GM23338 (cell line): ENCODE data around the gene TMEM154.

Experiments used
- CREB1 ChIP-seq: fragments of 250-450 bp; sonication (Bioruptor Pico); IDR thresholded peaks from 2 replicates; pipeline ENCODE4 v1.5.0; 2020; ENCODE audit warnings: low read depth, mild to moderate bottlenecking, moderate library complexity
- CTCF ChIP-seq, 2 experiments: fragments of 200-600 bp in 1 of 2; sonication (generic) in 1 of 2; conservative IDR thresholded peaks; 2 replicates each; pipeline versions ENCODE4 v1.5.1 to v1.6.1; 2016 to 2017; ENCODE audit warnings: antibody characterized with exemption in 2 of 2, low read depth in 2 of 2, mild to moderate bottlenecking in 2 of 2, moderate library complexity in 1 of 2
- EZH2 ChIP-seq: fragments of 200-600 bp; sonication (generic); IDR thresholded peaks from one replicate; pipeline ENCODE4 v1.8.0; 2017; ENCODE audit warnings: antibody characterized with exemption, mild to moderate bottlenecking, low read depth; ENCODE audit not compliant: unreplicated experiment
- JUNB ChIP-seq: IDR thresholded peaks from one replicate; pipeline ENCODE4 v1.6.1; 2016; ENCODE audit warnings: antibody characterized with exemption; ENCODE audit not compliant: unreplicated experiment
- NANOG ChIP-seq: IDR thresholded peaks from 2 replicates; pipeline ENCODE4 v1.6.1; 2016; ENCODE audit warnings: antibody characterized with exemption, borderline replicate concordance
- POLR2AphosphoS5 ChIP-seq: IDR thresholded peaks from 2 replicates; pipeline ENCODE4 v1.6.1; 2016; ENCODE audit warnings: antibody characterized with exemption, low read depth
- REST ChIP-seq: IDR thresholded peaks from one replicate; pipeline ENCODE4 v1.6.1; 2018; ENCODE audit warnings: antibody characterized with exemption; ENCODE audit not compliant: unreplicated experiment

GRCh38 chr4:152708361-152708760 lies 28.6 kb upstream of the TMEM154 start:
- TF ChIP-seq JUNB (no peak), CTCF (conservative IDR thresholded peaks at IDR 0.05; ENCODE audit: low read depth in 2 of 2) (no peak), POLR2AphosphoS5 (no peak), EZH2 (no peak), REST (no peak), NANOG (no peak), CREB1 (CRISPR knock-in tag) (no peak)
